GM21367 (cell line): ENCODE results near the gene CACHD1.
"Not testable (repeated sequence)": the region's sequence is repeated elsewhere in the genome, so short reads cannot be mapped to it uniquely, and the experiment has no call there.

Experiments
- ATAC-seq: cut with Tn5 transposase; IDR thresholded peaks from one replicate; pipeline ENCODE4 v1.9.1; 2021; ENCODE audit not compliant: unreplicated experiment

Gene CACHD1

GRCh38 chr1:64691626-64692025 is 221.7 kb downstream of the CACHD1 start:
- ATAC-seq: no peak

GRCh38 chr1:64692911-64693310 is 223.0 kb downstream of the CACHD1 start:
- no peak for ATAC-seq

GRCh38 chr1:64693406-64693805 is 223.5 kb downstream of the CACHD1 start:
- no peak for ATAC-seq

- ATAC-seq: no peak
Measured at GRCh38 chr1:64696879-64697278, 226.9 kb downstream of the CACHD1 start.

GRCh38 chr1:64699327-64699726 is 229.4 kb downstream of the CACHD1 start:
- no peak for ATAC-seq

- ATAC-seq: no peak
Measured at GRCh38 chr1:64701071-64701470, 231.1 kb downstream of the CACHD1 start.

GRCh38 chr1:64701886-64702285 is 232.0 kb downstream of the CACHD1 start:
- no peak for ATAC-seq

- not testable (repeated sequence) for ATAC-seq
Measured at GRCh38 chr1:64702670-64703069, 232.7 kb downstream of the CACHD1 start.

GRCh38 chr1:64703600-64703999 is 233.7 kb downstream of the CACHD1 start:
- no peak for ATAC-seq

GRCh38 chr1:64705591-64705990 is 235.7 kb downstream of the CACHD1 start:
- no peak for ATAC-seq

- ATAC-seq: no peak
Measured at GRCh38 chr1:64711266-64711665, 241.3 kb downstream of the CACHD1 start.

GRCh38 chr1:64712049-64712448 is 242.1 kb downstream of the CACHD1 start:
- no peak for ATAC-seq

- no peak for ATAC-seq
Measured at GRCh38 chr1:64715186-64715585, 245.3 kb downstream of the CACHD1 start.

- ATAC-seq: no peak
Measured at GRCh38 chr1:64721135-64721534, 251.2 kb downstream of the CACHD1 start.

- no peak for ATAC-seq
Measured at GRCh38 chr1:64721576-64722145, 251.7 kb downstream of the CACHD1 start.

- ATAC-seq: no peak
Measured at GRCh38 chr1:64727861-64728260, 257.9 kb downstream of the CACHD1 start.

GRCh38 chr1:64733581-64734286 is 263.8 kb downstream of the CACHD1 start:
- ATAC-seq: no peak

GRCh38 chr1:64734287-64734652 is 264.3 kb downstream of the CACHD1 start:
- ATAC-seq: no peak

- not testable (repeated sequence) for ATAC-seq
Measured at GRCh38 chr1:64740687-64741086, 270.8 kb downstream of the CACHD1 start.
